GM12872 (cell line): ENCODE measurements around the gene ARHGDIG.

Source experiments
- CTCF ChIP-seq: IDR thresholded peaks from 3 replicates; pipeline ENCODE4 v1.5.1; 2011; ENCODE audit warnings: low read depth, mild to moderate bottlenecking, low read length, moderate library complexity; ENCODE audit not compliant: insufficient read depth

ARHGDIG gene

GRCh38 chr16:284204-285120, 4.1 kb downstream of the ARHGDIG start:
- no peak for TF ChIP-seq CTCF

- TF ChIP-seq CTCF = no peak
Observed at GRCh38 chr16:285146-286055, 5.0 kb downstream of the ARHGDIG start.

- no peak for TF ChIP-seq CTCF
Observed at GRCh38 chr16:286491-287297, 6.3 kb downstream of the ARHGDIG start.

- no peak for TF ChIP-seq CTCF
Observed at GRCh38 chr16:287298-287811, 7.0 kb downstream of the ARHGDIG start.

GRCh38 chr16:287981-288920, 7.9 kb downstream of the ARHGDIG start:
- TF ChIP-seq CTCF = no peak

- no peak for TF ChIP-seq CTCF
Observed at GRCh38 chr16:289395-289997, 9.1 kb downstream of the ARHGDIG start.
